CD4-positive, alpha-beta T cell (primary cell): Measurements from ENCODE around the gene PTGR2. TPM values are rescaled to one million over a fixed set of nuclear protein-coding genes. Genes with fewer than 3 reads are reported as not detected.
"Not testable (repeated sequence)": the region's sequence is repeated elsewhere in the genome, so short reads cannot be mapped to it uniquely, and the experiment has no call there.

Source experiments
- ATAC-seq: fragments of 200-7000 bp; cut with Tn5 transposase; one replicate; pipeline ENCODE4 v1.10.0; 2022; ENCODE audit warnings: mild to moderate bottlenecking; ENCODE audit not compliant: poor library complexity
- CTCF ChIA-PET: fragments of 350-600 bp; sonication (Branson Sonifier 250); formaldehyde crosslinking; loops from one replicate; lab custom pipeline; 2021; ENCODE audit warnings: antibody characterized with exemption, inconsistent platforms; lab: Charles Lee
- POLR2A ChIA-PET: fragments of 350-600 bp; sonication (Branson Sonifier 250); formaldehyde crosslinking; loops from one replicate; lab custom pipeline; 2021; ENCODE audit warnings: antibody characterized with exemption, inconsistent platforms; lab: Charles Lee
- DNase-seq, 14 experiments: peaks; one replicate each; pipeline ENCODE4 v3.0.0-alpha.2; 2013 to 2020; ENCODE audit warnings: mixed read lengths in 2 of 14
- H3K27ac ChIP-seq, 2 donors: one replicate each; pipeline versions ENCODE4 v1.5.1 to v1.7.0; 2013; ENCODE audit warnings: low read length in 2 of 2, low read depth in 1 of 2, mild to moderate bottlenecking in 1 of 2
- H3K27me3 ChIP-seq, 2 experiments: 1 replicate in 1 of 2; 2 replicates in 1 of 2; pipeline versions ENCODE4 v1.6.1 to v1.7.0; 2013; ENCODE audit warnings: low read length in 2 of 2, control low read depth in 1 of 2, mild to moderate bottlenecking in 1 of 2, moderate library complexity in 1 of 2; ENCODE audit not compliant: insufficient read depth in 2 of 2, control insufficient read depth in 1 of 2
- H3K36me3 ChIP-seq: one replicate; pipeline ENCODE4 v1.6.1; 2013; ENCODE audit warnings: low read length, control low read depth; ENCODE audit not compliant: insufficient read depth
- H3K4me1 ChIP-seq: one replicate; pipeline ENCODE4 v1.6.1; 2013; ENCODE audit warnings: low read length, control low read depth; ENCODE audit not compliant: insufficient read depth
- H3K4me3 ChIP-seq: one replicate; pipeline ENCODE4 v1.5.1; 2013; ENCODE audit warnings: mild to moderate bottlenecking, low read length, moderate library complexity
- H3K9me3 ChIP-seq, 2 experiments: 1 replicate in 1 of 2; 2 replicates in 1 of 2; pipeline versions ENCODE4 v1.6.1 to v1.7.0; 2013; ENCODE audit warnings: low read length in 2 of 2, mild to moderate bottlenecking in 2 of 2, control low read depth in 1 of 2, moderate library complexity in 1 of 2; ENCODE audit not compliant: control insufficient read depth in 1 of 2, insufficient read depth in 1 of 2
- H3K27ac Mint-ChIP-seq: one replicate; pipeline ENCODE4 v1.8.0; 2020; ENCODE audit warnings: mixed read lengths
- H3K27me3 Mint-ChIP-seq: one replicate; pipeline ENCODE4 v1.8.0; 2021; ENCODE audit warnings: mixed read lengths
- H3K36me3 Mint-ChIP-seq: one replicate; pipeline ENCODE4 v1.8.0; 2021; ENCODE audit warnings: low read depth, mixed read lengths
- H3K4me1 Mint-ChIP-seq: one replicate; pipeline ENCODE4 v1.8.0; 2021; ENCODE audit warnings: low read depth, mixed read lengths
- H3K4me3 Mint-ChIP-seq: one replicate; pipeline ENCODE4 v1.8.0; 2020; ENCODE audit warnings: mild to moderate bottlenecking, mixed read lengths
- H3K9me3 Mint-ChIP-seq: one replicate; pipeline ENCODE4 v1.8.0; 2020; ENCODE audit warnings: mixed read lengths
- CTCF ChIP-seq: fragments of 200-600 bp; IDR thresholded peaks from one replicate; pipeline ENCODE4 v1.8.0; 2022; ENCODE audit warnings: antibody characterized with exemption, mild to moderate bottlenecking
- intact Hi-C, 2 experiments: fragments of 100-400 bp; cut with DNase I in 1 of 2; cut with micrococcal nuclease in 1 of 2; formaldehyde crosslinking; loops; one replicate each; pipeline versions ENCODE4 v1.15.1 to v1.9.0; 2023 to 2025; cut with DNase I, micrococcal nuclease
- total RNA-seq, 174 experiments: library from RNA in 2 of 174; stranded (reverse) in 2 of 174; gene quantifications; one replicate each; pipeline ENCODE4 v1.2.3 and lab custom pipeline; 2021 to 2026

The PTGR2 gene
- total RNA-seq, 2 experiments from 2014 or later, result 0.70 to 1.1 TPM

- Histone ChIP-seq H3K27ac (no peak overlapping the region), H3K4me3 (no peak overlapping the region), H3K4me1 (peaks cover 7% of the 10 kb centered on the region), H3K9me3 (no peaks in the 10 kb centered on the region), H3K36me3 (no peaks in the 10 kb centered on the region), H3K27me3 (no peaks in the 10 kb centered on the region)
- TF ChIP-seq CTCF, result no peak
- Mint-ChIP-seq H3K9me3 (no peaks in the 10 kb centered on the region), H3K27me3 (no peaks in the 10 kb centered on the region), H3K4me1 (no peaks in the 10 kb centered on the region), H3K36me3 (no peaks in the 10 kb centered on the region), H3K27ac (no peak overlapping the region), H3K4me3 (no peak overlapping the region)
- DNase-seq (no peak), ATAC-seq (no peak)
- intact Hi-C loops, result no loop called here
- CTCF ChIA-PET, result interaction anchor here (0.6 kb wide), 1 partner anchor 172 kb away, joined by 3 read pairs; no protein-coding TSS in a partner anchor
- POLR2A ChIA-PET, result no interaction called here
Measured at GRCh38 chr14:73833530-73834260, 17.9 kb upstream of the PTGR2 start.

DNA sequence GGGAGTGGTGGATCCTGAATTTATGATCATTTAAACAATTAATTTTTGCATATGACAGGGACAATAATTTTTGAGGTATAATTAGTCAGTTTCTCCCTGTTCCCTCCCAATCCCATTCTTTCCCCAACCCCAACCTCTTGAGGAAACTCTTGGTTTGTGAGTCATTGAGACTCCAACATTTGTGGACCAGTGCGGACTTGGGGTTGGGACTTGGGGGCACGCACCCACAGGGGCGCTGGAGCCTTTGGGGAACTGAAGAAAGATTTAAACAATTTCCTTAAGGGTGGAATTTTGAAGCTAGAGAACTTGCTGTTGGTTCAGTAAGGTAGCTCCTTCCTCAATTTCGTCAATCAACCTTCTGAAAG, 17.4 kb upstream of the PTGR2 start:
- no peak overlapping the region for H3K27ac Mint-ChIP-seq
- no peaks in the 10 kb centered on the region for H3K36me3 ChIP-seq

DNA sequence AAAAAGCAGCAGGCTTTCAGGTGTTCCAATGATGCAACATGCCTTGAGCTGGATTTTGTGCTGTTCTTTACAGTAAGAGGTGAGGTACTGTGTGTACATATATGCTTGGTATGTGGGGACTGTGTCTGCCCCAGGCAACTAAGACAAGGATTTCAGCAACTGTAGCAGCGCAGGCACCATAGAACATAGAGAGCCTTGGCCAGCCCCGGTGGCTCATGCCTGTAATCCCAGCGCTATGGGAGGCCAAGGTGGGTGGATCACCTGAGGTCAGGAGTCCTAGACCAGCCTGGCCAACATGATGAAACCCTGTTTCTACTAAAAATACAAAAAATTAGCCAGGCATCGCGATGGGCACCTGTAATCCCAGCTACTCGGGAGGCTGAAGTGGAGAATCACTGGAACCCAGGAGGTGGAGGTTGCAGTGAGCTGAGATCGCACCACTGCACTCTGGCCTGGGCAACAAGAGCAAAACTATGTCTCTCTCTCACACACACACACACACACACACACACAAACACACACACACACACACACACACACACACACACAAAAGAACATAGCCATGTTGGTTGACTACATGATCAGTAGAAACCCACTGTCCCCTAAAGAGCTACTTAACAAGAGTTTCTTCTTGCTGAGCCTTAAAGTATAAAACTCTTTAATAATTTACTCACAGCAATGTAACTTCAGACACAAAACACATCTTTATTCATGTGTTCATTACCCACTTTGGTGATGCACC, 13.2 kb upstream of the PTGR2 start:
- H3K27me3 Mint-ChIP-seq, H3K9me3 Mint-ChIP-seq, CTCF ChIA-PET, ATAC-seq, POLR2A ChIA-PET, H3K4me1 Mint-ChIP-seq, H3K4me3 Mint-ChIP-seq, H3K27ac Mint-ChIP-seq, H3K4me1 ChIP-seq, H3K36me3 Mint-ChIP-seq, H3K9me3 ChIP-seq, intact Hi-C loops, H3K36me3 ChIP-seq, H3K27me3 ChIP-seq, DNase-seq, H3K4me3 ChIP-seq, H3K27ac ChIP-seq: not testable (repeated sequence)

More for the DNA sequence above, 17.4 kb upstream of the PTGR2 start:
- no peak overlapping the region for H3K4me3 Mint-ChIP-seq
- no peaks in the 10 kb centered on the region for H3K9me3 Mint-ChIP-seq
- no peaks in the 10 kb centered on the region for H3K27me3 Mint-ChIP-seq
- ATAC-seq (no peak), DNase-seq (no peak)
- ChIA-PET CTCF (interaction anchor here (0.6 kb wide), 1 partner anchor 172 kb away, joined by 3 read pairs; no protein-coding TSS in a partner anchor), POLR2A (no interaction called here)
- H3K4me1 Mint-ChIP-seq, result no peaks in the 10 kb centered on the region
- intact Hi-C loops, result no loop called here
- Histone ChIP-seq H3K4me1 (peaks cover 7% of the 10 kb centered on the region), H3K4me3 (no peak overlapping the region), H3K9me3 (no peaks in the 10 kb centered on the region), H3K27me3 (no peaks in the 10 kb centered on the region), H3K27ac (no peak overlapping the region)
- H3K36me3 Mint-ChIP-seq, result no peaks in the 10 kb centered on the region
- TF ChIP-seq CTCF, result no peak
